GM10248 (cell line): ENCODE results near the gene TTLL5.

Experiments used
- CTCF ChIA-PET: fragments of 300-600 bp; sonication (Branson Sonifier 250); formaldehyde crosslinking; extraction: SDS; loops from one replicate; lab custom pipeline; 2021; ENCODE audit warnings: antibody characterized with exemption; lab: Yijun Ruan, JAX
- POLR2A ChIA-PET: fragments of 350-650 bp; sonication (Branson Sonifier 250); formaldehyde crosslinking; extraction: SDS; loops from one replicate; lab custom pipeline; 2020; ENCODE audit warnings: antibody characterized with exemption; lab: Yijun Ruan, JAX
- DNase-seq: peaks from one replicate; pipeline ENCODE4 v3.0.0; 2012; ENCODE audit errors: extremely low spot score
- TF ChIP-seq, protein P1 (sequence below): IDR thresholded peaks from 2 replicates; pipeline ENCODE4 v1.5.1; 2012; ENCODE audit warnings: mild to moderate bottlenecking, low read depth; ENCODE audit errors: extremely low read depth, missing control alignments, control extremely low read depth

The TTLL5 gene, protein sequence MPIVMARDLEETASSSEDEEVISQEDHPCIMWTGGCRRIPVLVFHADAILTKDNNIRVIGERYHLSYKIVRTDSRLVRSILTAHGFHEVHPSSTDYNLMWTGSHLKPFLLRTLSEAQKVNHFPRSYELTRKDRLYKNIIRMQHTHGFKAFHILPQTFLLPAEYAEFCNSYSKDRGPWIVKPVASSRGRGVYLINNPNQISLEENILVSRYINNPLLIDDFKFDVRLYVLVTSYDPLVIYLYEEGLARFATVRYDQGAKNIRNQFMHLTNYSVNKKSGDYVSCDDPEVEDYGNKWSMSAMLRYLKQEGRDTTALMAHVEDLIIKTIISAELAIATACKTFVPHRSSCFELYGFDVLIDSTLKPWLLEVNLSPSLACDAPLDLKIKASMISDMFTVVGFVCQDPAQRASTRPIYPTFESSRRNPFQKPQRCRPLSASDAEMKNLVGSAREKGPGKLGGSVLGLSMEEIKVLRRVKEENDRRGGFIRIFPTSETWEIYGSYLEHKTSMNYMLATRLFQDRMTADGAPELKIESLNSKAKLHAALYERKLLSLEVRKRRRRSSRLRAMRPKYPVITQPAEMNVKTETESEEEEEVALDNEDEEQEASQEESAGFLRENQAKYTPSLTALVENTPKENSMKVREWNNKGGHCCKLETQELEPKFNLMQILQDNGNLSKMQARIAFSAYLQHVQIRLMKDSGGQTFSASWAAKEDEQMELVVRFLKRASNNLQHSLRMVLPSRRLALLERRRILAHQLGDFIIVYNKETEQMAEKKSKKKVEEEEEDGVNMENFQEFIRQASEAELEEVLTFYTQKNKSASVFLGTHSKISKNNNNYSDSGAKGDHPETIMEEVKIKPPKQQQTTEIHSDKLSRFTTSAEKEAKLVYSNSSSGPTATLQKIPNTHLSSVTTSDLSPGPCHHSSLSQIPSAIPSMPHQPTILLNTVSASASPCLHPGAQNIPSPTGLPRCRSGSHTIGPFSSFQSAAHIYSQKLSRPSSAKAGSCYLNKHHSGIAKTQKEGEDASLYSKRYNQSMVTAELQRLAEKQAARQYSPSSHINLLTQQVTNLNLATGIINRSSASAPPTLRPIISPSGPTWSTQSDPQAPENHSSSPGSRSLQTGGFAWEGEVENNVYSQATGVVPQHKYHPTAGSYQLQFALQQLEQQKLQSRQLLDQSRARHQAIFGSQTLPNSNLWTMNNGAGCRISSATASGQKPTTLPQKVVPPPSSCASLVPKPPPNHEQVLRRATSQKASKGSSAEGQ (N-terminal part only)

DNA sequence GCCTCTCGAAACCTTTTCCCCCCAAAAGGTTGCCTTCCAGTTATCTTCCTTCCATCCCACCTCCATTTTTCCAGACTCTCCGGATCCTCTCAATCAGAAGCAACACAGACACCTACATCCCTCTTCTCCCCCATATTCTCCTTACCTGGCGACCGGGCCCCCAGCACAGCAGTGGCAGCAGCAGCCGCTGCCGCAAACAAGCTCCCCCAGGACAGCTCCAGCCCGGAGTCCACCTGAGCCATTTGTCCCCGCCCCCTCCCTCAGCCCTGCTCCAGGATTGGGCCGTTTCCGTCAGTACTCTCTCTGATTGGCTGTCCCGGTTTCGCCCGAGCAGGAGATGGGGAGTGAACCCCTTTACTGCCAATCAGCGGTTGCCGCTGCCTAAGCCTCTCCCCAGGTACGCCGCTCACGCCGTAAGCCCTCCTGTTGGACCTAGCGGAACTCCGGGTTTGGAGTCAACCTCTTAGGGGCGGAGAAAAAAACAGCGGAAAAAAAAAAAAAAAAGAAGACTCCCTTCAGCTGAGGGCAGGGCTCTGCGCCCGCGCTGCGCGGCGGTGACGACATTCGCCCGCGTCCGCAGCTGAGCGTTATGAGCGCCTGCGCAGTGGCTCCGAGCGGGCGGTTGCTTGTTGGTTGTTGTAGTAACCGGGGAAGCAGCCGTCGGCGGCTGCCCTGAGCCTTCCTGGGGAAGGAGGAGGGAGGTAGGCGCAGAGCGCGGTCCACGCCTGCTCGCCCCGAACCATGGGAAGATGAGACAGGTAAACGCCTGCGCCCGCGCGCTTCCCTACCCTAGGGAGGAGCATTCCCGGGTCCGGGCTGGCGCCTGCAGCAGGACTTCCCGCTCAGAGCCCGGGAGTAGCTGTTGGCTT lies at the start of gene TTLL5, which contains the start of gene ERG28:
Gene TTLL5, plus strand, starts transcription at position 617 of the 869 bp plus-strand sequence. CDS start 1,904 bp downstream, outside the sequence.
Gene ERG28, minus strand, starts transcription at position 247 of the 869 bp plus-strand sequence. CDS start 3,374 bp downstream, outside the sequence.
- ChIA-PET CTCF (interaction anchor here (0.8 to 14.8 kb wide), 13 partner anchors 9 to 1124 kb away, joined by 3 to 312 read pairs (median 3); partner anchors contain the start of gene FLVCR2), POLR2A (interaction anchor here (0.5 to 1.6 kb wide), 5 partner anchors 9 to 894 kb away, joined by 3 to 6 read pairs (median 4); no protein-coding TSS in a partner anchor)
- DNase-seq, result peak; percentile 98
- TF ChIP-seq, protein P1, sequence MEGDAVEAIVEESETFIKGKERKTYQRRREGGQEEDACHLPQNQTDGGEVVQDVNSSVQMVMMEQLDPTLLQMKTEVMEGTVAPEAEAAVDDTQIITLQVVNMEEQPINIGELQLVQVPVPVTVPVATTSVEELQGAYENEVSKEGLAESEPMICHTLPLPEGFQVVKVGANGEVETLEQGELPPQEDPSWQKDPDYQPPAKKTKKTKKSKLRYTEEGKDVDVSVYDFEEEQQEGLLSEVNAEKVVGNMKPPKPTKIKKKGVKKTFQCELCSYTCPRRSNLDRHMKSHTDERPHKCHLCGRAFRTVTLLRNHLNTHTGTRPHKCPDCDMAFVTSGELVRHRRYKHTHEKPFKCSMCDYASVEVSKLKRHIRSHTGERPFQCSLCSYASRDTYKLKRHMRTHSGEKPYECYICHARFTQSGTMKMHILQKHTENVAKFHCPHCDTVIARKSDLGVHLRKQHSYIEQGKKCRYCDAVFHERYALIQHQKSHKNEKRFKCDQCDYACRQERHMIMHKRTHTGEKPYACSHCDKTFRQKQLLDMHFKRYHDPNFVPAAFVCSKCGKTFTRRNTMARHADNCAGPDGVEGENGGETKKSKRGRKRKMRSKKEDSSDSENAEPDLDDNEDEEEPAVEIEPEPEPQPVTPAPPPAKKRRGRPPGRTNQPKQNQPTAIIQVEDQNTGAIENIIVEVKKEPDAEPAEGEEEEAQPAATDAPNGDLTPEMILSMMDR, result no peak

DNA sequence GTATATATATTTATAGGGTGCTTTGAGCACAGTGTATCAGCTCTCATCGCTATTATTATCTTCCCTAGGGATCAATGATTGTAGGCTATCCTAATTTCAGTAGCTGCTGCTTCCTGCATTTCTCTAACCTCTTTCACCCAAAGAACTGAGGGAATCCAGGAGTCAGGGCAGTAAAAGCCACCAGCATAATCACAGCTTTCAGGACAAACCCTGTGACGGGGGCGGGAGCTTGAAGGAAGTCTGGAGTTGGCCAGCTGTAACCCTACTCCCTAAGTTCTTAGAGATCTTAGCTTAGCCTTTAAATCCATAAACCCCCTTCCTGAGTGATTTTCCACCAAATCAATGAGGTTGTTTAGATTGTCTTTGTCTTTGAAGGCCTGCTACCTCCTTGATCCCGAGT lies 48.9 kb upstream of the TTLL5 start:
- ChIA-PET CTCF (interaction anchor here (1.3 to 3.4 kb wide), 4 partner anchors 12 to 51 kb away, joined by 5 to 13 read pairs (median 6); no protein-coding TSS in a partner anchor), POLR2A (no interaction called here)
- TF ChIP-seq, protein P1, result no peak
- DNase-seq, result no peak

DNA sequence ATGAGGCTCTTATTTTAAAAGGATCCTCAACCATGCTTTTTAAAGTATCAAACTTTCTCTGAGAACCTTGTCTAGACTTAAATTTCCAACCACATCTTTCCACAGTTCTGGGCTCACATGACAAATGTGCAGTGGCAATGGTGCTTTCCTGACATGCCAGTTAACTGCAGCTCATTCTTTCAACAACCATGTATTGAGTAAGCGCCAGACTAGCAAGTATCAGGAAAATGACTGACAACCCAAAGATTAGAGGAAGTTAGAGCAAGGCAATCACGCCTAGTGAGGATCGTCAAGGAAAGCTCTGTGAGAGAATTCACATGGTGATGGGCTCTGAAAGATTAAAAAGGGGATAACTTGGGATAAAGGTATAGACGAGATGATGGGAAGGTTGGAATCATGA lies 46.9 kb upstream of the TTLL5 start:
- DNase-seq, result no peak
- ChIA-PET CTCF (interaction anchor here (2.0 to 3.4 kb wide), 2 partner anchors 10 to 40 kb away, joined by 4 to 13 read pairs; no protein-coding TSS in a partner anchor), POLR2A (no interaction called here)
- TF ChIP-seq, protein P1, result no peak

DNA sequence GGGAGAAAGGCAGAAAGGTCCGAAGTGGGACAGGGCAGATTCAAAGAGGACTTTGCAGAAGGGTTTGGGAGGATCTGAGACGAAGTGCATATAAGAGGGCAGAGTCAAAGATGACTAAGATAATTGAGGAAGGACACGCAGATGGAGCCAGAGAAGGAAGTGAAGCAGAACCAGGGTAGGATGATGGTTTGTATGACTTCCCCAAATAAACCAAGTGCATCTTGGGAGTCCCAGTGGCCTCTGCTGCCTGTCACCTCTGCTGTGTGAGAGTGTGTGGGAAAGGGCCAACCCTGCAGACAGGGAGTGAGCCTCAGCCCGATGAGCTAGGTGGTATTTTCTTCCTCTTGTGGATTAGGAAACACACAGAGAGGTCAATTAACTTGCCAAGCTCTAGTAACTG lies 45.8 kb upstream of the TTLL5 start:
- peak; percentile 28 for DNase-seq
- TF ChIP-seq, protein P1, result no peak
- CTCF ChIA-PET, result interaction anchor here (1.0 kb wide), 1 partner anchor 9 kb away, joined by 3 read pairs; no protein-coding TSS in a partner anchor
- POLR2A ChIA-PET, result no interaction called here

DNA sequence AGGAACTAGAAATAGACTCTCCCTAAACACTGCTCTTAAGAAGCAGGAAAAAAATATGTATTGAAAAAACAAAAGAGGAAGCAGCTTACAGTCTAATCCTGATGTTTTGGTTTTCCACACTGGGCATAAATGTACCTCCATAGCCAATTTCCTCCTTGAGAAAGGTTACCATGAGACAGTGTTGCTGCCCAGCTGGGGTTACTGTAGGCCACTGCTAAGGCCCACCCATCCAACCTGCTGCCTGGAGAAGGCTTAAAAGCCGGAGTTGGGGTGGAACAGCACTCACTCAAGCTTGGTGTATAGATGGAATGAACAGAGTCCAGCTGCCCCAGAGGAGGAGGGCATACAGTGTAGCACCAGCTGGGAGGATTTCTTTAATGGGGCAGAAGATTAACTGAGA lies 41.5 kb upstream of the TTLL5 start:
- ChIA-PET CTCF (interaction anchor here (0.5 to 3.5 kb wide), 9 partner anchors 9 to 380 kb away, joined by 3 to 16 read pairs (median 4); partner anchors contain the start of gene FLVCR2), POLR2A (no interaction called here)
- DNase-seq, result no peak
- TF ChIP-seq, protein P1, result no peak
